HG02588 (cell line): ENCODE results near the gene IFT27.

ENCODE experiments used
- ATAC-seq: cut with Tn5 transposase; IDR thresholded peaks from one replicate; pipeline ENCODE4 v1.9.1; 2021; ENCODE audit warnings: mild to moderate bottlenecking, moderate library complexity; ENCODE audit not compliant: unreplicated experiment

The IFT27 gene

GRCh38 chr22:36775964-36776669 lies at the start of gene IFT27:
IFT27 (minus strand) TSS chr22:36776119; CDS start chr22:36775707, 412 bp downstream.
- ATAC-seq: peak; percentile 86

GRCh38 chr22:36824655-36825054 lies 48.7 kb upstream of the IFT27 start:
- ATAC-seq: no peak

GRCh38 chr22:36823186-36823839 lies 47.4 kb upstream of the IFT27 start:
- ATAC-seq: no peak

- no peak for ATAC-seq
Measured at GRCh38 chr22:36822581-36822980, 46.7 kb upstream of the IFT27 start.

GRCh38 chr22:36819112-36819511 lies 43.2 kb upstream of the IFT27 start:
- ATAC-seq: no peak

- no peak for ATAC-seq
Measured at GRCh38 chr22:36818010-36818642, 42.2 kb upstream of the IFT27 start.

- no peak for ATAC-seq
Measured at GRCh38 chr22:36817525-36817848, 41.6 kb upstream of the IFT27 start.

GRCh38 chr22:36816636-36817524 lies 41.0 kb upstream of the IFT27 start, which contains the start of gene PVALB:
PVALB (minus strand) TSS chr22:36817035; CDS start chr22:36817005, 30 bp downstream.
- no peak for ATAC-seq

GRCh38 chr22:36816339-36816635 lies 40.4 kb upstream of the IFT27 start:
- ATAC-seq: no peak

GRCh38 chr22:36815558-36816338 lies 39.8 kb upstream of the IFT27 start:
- no peak for ATAC-seq

GRCh38 chr22:36814801-36815200 lies 38.9 kb upstream of the IFT27 start:
- no peak for ATAC-seq

GRCh38 chr22:36811094-36811800 lies 35.3 kb upstream of the IFT27 start:
- no peak for ATAC-seq

- no peak for ATAC-seq
Measured at GRCh38 chr22:36809351-36809750, 33.4 kb upstream of the IFT27 start.

GRCh38 chr22:36808721-36809344 lies 32.9 kb upstream of the IFT27 start:
- no peak for ATAC-seq

GRCh38 chr22:36807627-36808026 lies 31.7 kb upstream of the IFT27 start:
- ATAC-seq: no peak

- no peak for ATAC-seq
Measured at GRCh38 chr22:36806835-36807234, 30.9 kb upstream of the IFT27 start.

- ATAC-seq: no peak
Measured at GRCh38 chr22:36803358-36803757, 27.4 kb upstream of the IFT27 start.

- ATAC-seq: no peak
Measured at GRCh38 chr22:36798674-36799066, 22.8 kb upstream of the IFT27 start.

- no peak for ATAC-seq
Measured at GRCh38 chr22:36797911-36798673, 22.2 kb upstream of the IFT27 start.
